GM21360 (cell line): Measurements from ENCODE around the gene DTD1.
A peak's percentile ranks its signal among the peaks of the same experiment; 100 is the strongest.
"Not testable (repeated sequence)": the region's sequence is repeated elsewhere in the genome, so short reads cannot be mapped to it uniquely, and the experiment has no call there.

Experiments used
- ATAC-seq: cut with Tn5 transposase; IDR thresholded peaks from one replicate; pipeline ENCODE4 v1.9.1; 2021; ENCODE audit warnings: mild to moderate bottlenecking, moderate library complexity; ENCODE audit not compliant: unreplicated experiment

Gene DTD1

DNA sequence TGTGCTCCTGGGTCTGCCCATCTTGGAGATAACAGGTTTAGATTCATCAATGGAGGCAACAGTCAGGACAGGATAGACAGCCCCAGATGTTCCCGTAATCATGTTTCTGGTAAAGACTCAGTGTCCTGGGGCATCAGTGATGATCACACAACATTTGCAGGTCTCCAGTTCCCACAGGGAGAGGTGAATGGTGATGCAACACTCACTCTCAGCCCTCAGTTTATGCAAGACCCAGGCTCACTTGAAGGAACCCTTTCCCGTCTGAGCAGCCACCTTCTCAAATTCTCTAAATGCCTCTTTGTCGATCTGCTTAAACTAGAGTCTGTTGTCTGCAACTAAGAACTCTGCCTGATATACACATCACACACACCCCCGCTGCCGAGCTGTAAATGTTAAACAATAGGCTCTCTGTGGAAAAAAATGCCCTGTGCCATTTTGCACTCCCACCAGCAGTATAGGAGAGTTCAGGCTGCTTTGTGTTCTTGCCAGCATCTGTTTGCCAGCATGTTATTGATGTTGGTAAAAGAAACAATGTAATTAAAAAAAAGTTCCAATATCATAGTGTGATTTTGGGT lies 195.6 kb downstream of the DTD1 start:
- ATAC-seq, result no peak

DNA sequence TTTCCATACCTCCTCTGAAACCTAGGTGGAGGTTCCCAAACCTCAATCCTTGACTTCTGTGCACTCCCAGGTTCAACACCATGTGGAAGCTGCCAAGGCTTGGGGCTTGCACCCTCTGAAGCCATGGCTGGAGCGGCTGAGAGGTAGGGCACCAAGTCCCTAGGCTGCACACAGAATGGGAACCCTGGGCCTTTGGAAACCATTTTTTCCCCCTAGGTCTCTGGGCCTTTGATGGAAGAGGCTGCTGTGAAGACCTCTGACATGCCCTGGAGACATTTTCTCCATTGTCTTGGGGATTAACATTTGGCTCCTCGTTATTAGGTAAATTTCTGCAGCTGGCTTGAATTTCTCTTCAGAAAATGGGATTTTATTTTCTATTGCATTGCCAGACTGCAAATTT lies 199.2 kb downstream of the DTD1 start:
- not testable (repeated sequence) for ATAC-seq

DNA sequence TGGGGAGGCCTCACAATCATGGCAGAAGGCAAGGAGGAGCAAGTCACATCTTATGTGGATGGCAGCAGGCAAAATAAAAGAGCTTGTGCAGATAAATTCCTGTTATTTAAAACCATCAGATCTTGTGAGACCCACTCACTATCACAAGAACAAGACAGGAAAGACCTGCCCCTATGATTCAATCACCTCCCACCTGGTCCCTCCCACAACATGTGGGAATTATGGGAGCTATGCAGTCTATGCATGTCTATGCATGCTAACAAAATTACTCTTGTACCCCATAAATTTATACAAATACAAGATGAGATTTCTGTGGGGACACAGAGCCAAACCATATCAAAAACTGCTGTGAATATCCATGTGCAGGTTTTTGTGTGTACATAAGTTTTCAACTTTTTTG lies 200.2 kb downstream of the DTD1 start:
- ATAC-seq, result no peak

DNA sequence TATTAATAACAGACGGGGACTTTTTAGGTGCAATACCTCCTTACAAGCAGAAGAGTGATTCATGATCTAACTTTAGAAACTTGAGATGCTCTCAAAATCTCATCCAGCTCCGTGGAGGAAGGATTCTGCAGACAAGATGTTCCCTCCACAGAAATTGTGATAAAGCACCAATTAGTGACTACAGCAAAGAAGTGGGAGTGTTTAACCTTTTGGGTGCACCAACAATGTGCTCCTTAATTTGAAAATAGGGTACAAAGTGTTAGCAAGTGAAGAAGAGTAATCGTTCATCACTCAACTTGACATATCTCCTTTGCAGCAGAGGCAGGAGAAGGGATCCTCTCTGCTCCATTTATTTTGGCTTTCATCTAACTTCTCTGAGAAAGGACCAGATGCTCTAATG lies 202.9 kb downstream of the DTD1 start:
- no peak for ATAC-seq

DNA sequence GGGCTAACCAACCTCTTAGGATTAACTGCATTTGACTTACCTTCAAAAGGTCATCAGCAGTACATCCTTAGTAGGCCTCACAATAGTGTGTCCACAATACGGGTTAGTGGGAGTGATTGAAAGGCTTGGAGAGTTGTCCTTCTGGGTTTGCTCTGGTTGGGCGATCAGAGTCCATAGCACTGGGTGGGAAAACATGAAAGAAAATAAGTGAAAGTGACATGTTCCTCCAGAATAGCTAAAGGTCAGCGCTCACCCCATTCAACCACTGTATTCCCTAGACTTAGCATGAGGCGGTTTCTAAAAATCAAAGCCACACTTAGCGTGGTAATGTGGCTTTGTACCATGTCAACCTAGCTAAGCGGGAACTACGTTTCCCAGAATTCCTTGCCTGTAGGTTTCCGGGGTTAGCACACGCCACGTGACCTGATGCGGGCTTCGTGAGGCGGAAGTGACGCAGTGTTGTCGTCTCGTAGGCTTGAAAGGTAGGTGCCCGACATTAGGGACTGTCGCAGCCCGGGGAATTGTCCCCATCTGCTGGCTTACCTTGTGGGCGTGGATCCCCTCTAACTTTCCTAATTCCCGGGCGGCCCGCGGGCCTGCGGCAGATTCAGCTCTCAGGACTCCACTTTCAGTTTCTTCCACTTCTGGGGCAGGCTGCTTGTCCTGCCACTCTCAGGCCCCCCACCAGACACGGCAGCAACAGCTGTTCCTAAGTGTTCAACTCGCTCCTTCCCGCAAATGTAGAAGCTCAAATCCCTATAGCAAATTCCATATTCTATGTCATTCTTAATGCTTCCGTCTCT lies 206.0 kb downstream of the DTD1 start:
- ATAC-seq, result peak; percentile 97

DNA sequence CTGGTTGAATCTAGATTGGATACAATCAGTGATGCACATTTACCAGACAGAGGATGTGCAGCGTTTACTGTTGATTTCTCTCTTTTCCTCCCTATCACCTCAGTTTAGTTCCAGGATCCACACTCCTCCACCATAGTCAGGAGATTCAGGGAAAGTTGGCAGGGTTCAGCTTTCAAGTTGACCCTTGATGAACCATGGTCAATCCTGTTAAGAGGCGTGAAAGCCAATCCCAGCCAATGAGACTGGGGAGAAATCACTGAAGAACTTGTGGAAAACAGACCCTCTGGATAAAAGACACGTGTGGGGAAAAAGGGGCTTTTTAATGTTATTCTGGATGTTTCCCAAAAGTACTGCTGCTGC lies 206.6 kb downstream of the DTD1 start:
- ATAC-seq, result peak; percentile 4

DNA sequence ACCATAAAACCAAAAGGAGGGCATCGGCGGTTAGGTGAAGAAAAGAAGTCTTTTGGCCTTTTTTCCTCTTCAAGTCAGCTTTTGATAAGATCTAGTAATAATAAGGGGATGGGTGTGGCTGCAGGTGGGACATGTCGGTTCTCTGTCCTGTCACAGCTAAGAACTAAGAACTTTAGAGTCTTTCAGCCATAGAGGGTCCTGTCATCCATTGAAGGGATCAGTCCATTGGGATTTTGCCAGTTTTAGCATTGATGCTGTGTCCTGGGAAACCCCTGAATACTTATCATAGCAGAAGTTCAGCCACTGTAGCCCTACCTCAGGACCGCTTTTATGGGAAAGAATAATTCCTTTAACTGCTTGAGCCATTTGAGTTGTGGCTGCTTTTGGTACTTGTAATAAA lies 207.5 kb downstream of the DTD1 start:
- ATAC-seq, result no peak

DNA sequence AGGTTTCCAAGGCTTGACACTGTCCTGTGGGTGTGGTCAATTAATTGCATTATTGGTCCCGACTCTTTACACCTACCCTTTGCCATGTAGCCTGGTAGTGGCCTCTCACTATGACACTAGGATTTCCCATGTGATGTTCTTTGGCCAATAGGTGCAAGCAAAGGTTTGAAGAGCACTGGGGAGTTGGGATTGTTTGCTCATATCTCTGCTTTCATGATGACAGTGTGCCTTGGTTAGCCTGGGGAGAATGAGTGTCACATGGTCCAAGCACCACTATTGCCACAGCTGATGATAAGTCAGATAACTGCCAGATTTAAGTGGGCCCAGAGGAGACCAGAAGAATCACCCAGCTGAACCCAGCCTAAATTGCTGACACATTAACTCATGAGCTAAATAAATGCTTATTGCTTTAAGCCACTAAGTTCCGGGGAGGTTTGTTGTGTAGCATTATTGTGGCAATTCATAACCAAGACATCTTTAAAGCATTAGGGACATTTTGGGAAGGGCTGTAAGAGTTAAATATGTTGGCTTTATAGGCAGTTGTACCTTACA lies 208.5 kb downstream of the DTD1 start:
- no peak for ATAC-seq

DNA sequence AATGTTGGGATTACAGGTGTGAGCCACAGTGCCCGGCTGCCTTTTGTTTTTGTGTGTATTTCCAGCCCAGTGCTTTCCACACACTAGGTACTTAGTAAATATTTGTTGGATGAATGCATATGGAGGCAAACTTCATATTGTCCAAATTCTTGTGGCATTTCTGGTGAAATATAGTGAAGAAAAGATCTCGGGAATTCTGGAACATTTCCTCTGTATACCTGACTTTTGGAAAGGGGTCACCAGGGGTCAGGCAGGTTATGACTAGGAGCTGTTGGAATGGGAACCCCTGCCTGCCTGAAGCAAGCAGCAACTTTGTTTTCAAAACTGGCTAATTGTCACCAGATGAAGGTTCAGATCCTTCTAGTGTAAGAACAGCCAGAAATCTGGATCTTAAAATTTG lies 213.7 kb downstream of the DTD1 start:
- ATAC-seq, result no peak

DNA sequence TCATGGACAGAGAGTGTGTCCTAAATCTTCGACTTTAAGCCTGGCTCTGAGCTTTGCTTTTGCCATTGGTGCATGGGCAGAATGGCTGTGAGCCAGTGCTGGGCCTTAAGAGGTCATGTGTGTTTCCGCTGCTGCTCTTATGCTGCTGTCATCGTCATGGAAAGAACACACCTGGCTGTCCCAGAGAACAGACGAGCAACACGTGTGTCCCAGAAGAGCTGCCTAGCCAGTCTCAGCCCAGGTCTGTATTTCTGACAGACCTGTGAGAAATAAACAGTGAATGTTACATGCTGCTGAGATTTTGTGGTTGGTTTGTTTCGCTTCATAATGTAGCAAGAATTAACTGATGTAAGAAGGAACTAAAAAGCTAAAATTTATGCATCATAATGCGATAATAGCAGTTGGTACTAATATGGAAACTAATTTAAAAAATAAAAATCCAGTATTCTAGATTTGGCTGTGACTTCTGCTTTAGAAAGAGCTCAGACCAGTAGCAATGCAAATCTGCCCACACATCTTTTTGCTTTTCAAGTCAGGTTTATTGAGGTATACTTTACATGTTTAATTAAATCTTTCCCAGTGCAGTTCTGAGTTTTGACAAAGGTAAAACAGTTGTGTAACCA lies 214.3 kb downstream of the DTD1 start:
- peak; percentile 82 for ATAC-seq

DNA sequence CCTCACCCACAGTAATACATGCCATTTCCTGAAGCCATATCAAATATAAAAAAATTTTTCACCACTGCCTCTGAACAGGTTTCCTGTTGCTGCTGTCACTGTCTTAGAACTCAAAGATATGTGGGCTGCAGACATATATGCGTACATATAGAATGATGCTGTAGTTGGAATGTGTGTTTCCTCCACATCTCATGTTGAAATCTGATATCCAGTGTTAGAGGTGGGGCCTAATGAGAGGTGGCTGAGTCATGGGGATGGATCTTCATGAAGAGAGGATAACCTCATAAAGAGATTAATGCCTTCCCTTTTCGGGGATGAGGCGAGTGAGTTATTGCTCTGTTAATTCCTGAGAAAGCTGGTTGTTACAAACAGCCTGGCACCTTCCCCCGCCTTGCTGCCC lies 218.0 kb downstream of the DTD1 start:
- no peak for ATAC-seq

DNA sequence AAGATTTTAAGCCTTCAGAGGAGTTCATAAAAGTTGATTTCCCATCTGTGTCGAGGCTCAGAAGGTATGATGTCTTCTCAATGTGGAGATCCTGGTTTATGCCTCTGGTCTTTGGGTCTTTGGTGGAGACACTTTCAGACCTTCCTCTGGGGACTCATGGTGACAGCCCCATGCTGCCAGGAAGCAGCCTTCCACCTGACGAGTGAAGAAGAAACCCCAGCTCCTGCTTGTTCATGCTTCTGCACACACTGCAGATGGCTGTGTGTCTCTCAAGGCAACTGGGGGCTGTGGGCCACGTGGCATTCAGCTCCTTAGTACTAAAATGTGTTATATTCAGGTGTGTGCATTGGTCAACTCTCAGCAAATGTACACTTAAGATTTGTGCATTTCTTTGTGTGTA lies 220.9 kb downstream of the DTD1 start:
- ATAC-seq, result no peak

DNA sequence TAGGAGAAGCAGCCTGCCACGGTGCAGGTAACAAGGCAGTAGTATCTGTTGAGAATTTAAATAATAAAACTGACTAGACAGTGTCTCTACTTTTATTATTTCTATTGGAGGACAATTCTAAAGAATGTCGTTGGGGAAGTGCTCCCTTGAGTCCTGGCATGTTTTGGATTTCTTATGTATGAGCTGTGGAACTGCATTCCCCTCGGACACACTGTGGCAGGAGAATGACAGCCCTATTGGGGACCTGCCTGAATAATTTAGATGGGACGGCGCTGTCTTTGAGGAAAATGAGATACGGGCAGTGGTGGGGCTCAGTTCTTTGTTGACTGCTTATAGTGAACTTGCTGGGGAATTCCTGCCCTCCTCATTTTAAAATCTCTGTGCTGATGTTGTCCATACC lies 223.3 kb downstream of the DTD1 start:
- ATAC-seq, result no peak

DNA sequence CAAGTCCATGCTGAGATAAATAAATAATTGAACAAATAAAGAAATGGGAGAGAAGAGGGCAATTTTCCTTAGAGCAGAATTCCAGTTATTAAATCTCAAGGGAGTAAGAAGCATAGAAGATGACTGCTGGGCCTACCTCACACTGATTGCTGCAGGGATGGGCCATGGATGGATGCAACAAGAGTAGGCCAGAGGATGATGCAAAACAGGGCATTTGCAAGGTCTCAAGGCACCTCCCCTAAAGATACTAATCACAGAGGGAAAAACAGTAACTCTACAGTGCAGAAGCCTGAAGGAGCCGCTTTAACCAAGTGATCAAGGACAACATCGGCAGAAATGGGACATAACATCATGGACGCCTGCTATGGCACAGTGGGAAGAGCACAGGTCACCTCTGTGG lies 224.1 kb downstream of the DTD1 start:
- ATAC-seq, result no peak

DNA sequence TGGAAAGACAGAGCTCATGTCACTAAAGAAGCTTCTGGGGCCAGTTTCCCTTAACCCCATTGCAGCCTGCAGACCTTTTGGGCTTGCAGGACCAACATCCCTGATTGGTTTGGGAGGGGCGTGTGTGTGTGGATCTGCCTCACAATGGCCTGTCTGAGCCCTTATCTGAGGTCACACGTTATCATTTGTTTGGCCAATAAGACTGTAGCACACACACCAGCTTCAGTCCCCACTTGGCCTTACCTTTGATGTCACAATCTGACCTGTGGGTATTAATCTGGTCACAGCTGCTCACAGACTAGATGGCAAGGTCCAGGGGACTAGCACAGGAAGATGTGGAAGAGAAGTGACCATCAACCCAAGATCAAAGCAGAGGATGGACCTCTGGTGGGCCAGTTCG lies 225.6 kb downstream of the DTD1 start, which contains the start of gene SCP2D1:
SCP2D1 (plus strand) TSS at position 301 of the 400 bp plus-strand sequence; CDS start at position 334, 33 bp downstream.
- no peak for ATAC-seq

DNA sequence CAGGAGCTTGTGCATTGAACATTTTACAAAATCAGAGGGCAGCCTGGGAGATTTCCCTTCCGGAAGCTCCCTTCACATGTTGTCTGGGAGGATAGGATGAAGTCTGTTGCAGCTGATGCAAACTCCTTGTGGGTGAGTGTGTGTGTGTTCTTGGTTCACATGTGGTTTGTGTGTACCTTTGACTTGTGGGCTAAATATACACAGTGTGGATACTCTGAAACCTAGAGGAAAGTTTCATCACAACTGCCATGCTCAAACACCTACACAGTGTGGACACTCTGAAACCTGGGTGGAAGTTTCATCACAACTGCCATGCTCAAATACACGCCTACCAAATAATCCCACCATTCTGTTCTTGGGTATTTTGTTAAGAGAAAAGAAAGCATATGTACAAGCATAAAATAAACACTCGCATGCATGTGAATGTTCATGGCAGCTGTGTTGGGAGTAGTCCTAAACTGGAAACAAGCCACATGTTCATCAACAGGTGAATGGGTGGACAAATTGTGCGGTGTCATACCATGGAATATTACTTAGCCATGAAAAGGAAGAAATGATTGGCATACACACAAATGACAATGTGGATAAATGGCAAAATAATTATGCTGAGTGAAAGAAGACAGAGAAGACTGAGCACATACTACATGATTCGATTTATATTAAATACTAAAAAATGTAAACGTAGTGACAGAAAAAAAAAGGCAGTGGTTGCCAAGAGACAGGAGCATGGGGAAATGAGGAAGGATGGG lies 227.5 kb downstream of the DTD1 start:
- ATAC-seq, result no peak
